GM18511 (cell line): ENCODE results near the gene MMP15.
"Not testable (repeated sequence)": the region's sequence is repeated elsewhere in the genome, so short reads cannot be mapped to it uniquely, and the experiment has no call there.

Experiments
- ATAC-seq: cut with Tn5 transposase; IDR thresholded peaks from one replicate; pipeline ENCODE4 v1.9.1; 2021; ENCODE audit warnings: mild to moderate bottlenecking, moderate library complexity; ENCODE audit not compliant: unreplicated experiment

MMP15 gene

DNA sequence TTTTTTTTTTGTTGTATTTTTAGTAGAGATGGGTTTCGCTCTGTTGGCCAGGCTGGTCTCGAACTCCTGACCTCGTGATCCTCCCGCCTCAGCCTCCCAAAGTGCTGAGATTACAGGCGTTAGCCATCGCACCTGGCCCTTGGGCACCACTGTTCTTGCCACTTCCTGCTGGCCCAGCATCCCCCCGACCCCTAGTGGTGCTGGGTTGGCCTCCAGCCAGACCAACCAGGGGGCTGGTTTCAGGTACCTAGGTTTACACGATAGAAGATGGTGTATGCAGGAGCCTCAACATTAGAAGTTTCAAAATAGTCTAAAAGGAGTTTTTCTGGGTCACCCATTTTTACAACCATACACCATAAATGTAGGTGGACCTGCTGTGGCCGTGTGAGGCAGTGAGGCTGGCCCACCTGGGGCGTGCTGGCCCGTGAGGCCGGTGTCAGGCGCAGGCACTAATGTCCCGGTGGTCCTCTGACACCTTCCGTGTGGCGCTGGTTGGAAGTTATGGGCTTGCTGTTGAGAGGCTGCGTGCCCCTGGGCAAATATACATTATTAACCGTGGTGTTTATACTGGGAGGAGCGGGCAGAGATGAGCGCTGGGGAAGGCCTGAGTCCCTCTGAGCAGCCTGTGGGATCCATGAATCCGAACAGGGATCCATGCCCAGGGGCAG is 60.2 kb downstream of the MMP15 start:
- no peak for ATAC-seq

DNA sequence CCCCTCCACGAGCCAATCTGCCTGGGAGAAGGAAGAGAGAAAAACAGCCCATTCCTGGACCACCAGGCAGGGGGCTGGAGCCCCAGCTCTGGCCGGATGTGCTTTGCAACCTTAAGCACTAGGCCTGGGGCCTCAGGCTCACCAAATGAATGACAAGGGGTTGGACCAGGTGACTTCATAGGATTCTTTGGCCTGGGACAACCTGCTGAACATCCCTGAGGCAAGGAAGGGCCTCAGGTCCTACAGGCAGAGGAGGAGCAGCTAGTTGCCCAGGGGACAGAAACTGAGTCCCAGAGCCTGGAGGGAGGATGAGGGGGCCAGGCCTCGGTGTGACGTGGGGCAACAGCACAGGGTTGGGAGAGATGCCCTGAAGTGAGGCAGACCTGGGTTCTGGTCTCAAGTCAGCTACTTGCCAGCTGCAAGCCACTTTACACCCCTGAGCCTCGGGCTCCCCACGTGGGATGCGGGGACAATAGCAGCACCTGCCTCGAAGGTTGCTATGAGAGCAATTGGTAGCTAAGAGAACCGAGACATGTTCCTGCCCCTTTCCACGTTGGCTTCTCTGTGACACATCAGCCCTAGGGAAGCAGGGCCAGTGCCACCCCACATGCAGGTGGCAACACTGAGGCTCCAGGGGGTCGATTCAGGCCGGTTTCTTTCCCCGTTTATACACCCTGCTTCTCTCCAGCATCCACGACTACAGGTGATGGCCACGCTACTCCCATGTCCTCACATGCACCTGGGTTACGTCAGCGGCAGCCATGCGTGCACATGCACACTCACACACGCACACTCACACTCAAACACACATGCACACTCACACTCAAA is 61.0 kb downstream of the MMP15 start:
- ATAC-seq = no peak

DNA sequence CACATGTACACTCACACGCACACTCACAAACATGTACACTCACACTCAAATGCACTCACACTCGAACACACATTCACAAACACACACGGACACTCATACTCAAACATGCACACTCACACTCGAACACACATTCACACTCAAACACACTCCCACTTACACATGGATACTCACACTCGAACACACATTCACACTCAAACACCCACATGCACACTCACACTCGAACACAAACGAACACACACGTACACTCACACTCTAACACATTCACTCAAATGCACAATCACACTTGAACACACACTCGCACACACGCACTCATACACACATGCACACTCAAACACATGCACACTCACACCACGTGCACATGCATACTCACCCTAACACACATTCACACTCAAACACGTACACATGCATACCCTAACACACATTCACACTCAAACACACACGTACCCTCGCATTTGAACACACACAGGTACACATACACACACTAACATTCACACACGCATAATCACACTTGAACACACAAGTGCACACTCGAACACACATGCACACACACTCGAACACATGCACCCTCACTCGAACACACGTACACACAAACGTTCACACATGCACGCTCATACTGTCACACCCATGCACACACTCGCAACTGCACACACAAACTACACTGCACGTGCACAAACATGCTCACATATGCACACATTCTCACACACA is 61.8 kb downstream of the MMP15 start:
- no peak for ATAC-seq

DNA sequence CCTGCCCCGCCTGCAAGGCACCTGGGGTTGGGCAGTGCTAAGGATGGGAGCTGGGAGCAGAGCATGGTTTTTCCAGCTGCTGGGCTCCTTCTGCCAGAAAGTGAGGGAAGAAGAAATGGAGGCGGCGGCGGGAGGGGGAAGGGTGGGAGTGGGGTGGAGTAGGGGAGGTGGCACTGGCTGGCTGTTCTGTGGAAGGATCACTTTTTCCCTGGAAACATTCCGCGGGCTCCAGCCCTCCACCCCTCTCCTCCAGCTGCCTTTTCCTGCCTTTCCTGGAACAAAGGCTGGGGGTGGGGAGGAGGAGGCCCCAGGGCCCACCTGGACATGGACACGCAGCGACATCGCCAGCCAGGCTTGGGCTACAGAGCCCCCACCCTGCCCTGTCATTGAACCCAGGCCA is 62.5 kb downstream of the MMP15 start:
- ATAC-seq = no peak

DNA sequence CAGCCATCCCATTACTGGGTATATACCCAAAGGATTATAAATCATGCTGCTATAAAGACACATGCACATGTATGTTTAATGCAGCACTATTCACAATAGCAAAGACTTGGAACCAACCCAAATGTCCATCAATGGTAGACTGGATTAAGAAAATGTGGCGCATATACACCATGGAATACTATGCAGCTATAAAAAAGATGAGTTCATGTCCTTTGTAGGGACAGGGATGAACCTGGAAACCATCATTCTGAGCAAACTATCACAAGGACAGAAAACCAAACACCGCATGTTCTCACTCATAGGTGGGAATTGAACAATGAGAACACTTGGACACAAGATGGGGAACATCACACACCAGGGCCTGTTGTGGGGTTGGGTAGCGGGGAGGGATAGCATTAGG is 64.8 kb downstream of the MMP15 start:
- ATAC-seq = not testable (repeated sequence)

DNA sequence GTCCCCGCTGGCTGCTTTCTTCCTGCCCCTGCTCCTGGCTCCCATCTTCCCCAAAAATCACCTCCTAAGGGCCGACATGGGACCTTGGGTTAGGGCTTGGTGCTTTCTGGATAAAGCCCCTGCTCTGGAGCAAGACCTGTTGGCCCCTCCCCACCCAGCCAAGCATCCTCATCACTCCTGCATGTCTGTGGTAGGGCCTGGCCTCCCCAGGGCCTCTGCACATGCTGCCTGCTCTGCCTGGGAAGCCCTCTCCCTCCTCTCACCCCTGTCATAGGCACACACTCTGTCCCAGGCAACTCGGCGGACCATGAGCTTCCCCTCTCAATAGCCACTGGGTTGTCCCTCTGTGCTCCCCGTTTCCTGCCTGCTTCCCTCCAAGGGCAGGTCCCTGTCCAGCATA is 68.5 kb downstream of the MMP15 start:
- no peak for ATAC-seq

DNA sequence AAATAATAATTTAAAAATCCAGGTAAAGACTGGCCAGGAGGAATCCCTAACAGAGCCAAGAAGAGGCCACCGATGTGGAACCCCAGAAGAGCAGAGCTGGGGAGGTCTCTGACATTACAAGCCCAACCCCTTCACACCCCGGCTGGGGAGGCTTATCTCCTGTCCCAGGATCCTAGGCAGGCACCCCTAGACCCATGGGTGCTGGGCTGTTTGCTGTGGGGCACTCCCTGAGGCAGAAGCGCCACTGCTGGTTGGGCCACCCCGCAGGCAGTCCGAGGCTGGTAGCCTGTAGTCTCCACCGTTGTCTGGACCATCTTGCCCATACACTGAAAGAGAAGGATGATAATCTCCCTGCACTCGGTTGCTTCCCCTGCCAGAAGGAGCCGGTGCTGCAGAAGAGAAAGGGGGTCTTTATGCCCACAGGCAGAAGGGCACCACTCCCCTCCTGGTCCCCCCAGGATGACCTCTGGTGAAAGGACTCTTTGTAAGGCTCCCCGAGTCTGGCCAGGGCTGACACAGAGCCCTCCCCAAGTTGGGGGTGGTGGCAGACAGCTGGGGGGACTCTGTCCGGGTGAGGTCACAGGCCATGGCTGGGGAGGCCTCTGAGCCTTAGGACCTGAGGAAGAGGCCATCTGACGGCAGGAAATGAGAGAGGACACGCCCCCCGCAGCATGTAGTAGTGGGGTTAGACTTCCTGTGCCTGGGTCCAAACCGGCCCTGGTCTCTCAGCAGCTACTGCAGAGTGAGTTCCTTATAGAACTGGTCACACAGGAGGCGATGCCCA is 69.4 kb downstream of the MMP15 start:
- no peak for ATAC-seq

DNA sequence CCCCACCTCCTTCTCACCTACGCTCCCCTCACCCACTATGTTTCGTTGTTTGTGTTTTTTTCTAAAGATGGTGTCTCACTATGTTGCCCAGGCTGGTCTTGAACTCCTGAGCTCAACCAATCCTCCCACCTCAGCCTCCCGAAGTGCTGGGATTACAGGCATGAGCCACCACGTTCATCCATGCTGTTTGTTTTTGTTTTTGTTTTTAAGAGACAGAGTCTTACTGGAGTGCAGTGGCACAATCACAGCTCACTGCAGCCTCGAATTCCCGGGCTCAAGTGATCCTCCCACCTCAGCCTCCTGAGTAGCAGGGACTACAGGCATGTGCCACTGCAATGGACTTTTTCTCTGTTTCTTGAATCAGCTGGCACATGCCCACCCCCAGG is 70.0 kb downstream of the MMP15 start:
- not testable (repeated sequence) for ATAC-seq

DNA sequence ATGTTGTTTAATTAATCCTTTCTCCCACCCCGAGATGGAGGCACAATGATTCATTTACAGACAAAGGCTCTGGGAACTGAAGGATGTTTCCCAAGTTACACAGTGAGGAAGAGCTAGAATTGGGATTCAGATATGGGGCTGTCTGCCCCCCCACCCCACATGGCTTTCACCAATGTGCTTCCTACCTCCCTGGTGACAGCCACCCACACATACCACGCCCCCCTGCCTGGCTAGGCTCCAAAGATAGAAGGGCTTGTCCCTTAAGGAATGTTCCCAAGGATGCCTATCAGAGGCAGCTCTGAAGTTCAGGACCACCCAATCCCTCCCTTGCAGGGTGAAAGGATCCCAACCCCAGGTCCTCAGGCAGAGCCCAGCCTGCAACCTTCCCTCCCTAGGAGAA is 70.7 kb downstream of the MMP15 start:
- no peak for ATAC-seq
